HepG2 (cell line): ENCODE data around the gene SMTNL1.

Source experiments
- CENPX ChIP-seq: sonication (generic); formaldehyde crosslinking; IDR thresholded peaks from 2 replicates; pipeline ENCODE4 v1.9.0; 2021; ENCODE audit warnings: mild to moderate bottlenecking, missing genetic modification reagents, moderate library complexity
- CHD2 ChIP-seq: IDR thresholded peaks from 2 replicates; pipeline ENCODE4 v1.6.1; 2011; ENCODE audit warnings: low read depth, low read length, improper control_type of control experiment
- GTF2F1 ChIP-seq: fragments of 150-350 bp; IDR thresholded peaks from 2 replicates; pipeline ENCODE4 v1.6.1; 2014; ENCODE audit warnings: low read length
- IRX3 ChIP-seq: sonication (generic); formaldehyde crosslinking; IDR thresholded peaks from 2 replicates; pipeline ENCODE4 v1.8.1; 2023; ENCODE audit warnings: mild to moderate bottlenecking, low read depth, missing genetic modification reagents, borderline replicate concordance
- MAZ ChIP-seq, 2 experiments: sonication (generic) in 1 of 2; formaldehyde crosslinking in 1 of 2; IDR thresholded peaks; 2 replicates each; pipeline versions ENCODE4 v1.5.0 to v1.6.1; 2012 to 2020; ENCODE audit warnings: low read depth in 2 of 2, mild to moderate bottlenecking in 2 of 2, borderline replicate concordance in 1 of 2, improper control_type of control experiment in 1 of 2, low read length in 1 of 2, missing genetic modification reagents in 1 of 2, moderate library complexity in 1 of 2
- MYC ChIP-seq: sonication (generic); formaldehyde crosslinking; IDR thresholded peaks from 2 replicates; pipeline ENCODE4 v1.9.0; 2021; ENCODE audit warnings: missing genetic modification reagents, borderline replicate concordance
- RFX5 ChIP-seq: IDR thresholded peaks from 2 replicates; pipeline ENCODE4 v1.6.1; 2011; ENCODE audit warnings: low read depth, low read length, improper control_type of control experiment
- RNF2 ChIP-seq: fragments of 450-650 bp; conservative IDR thresholded peaks from 2 replicates; pipeline ENCODE4 v1.6.1; 2016; ENCODE audit warnings: low read depth
- SMC3 ChIP-seq: IDR thresholded peaks from 2 replicates; pipeline ENCODE4 v1.6.1; 2011; ENCODE audit warnings: low read length, improper control_type of control experiment
- TF ChIP-seq, protein P1 (sequence below): sonication (generic); formaldehyde crosslinking; IDR thresholded peaks from 2 replicates; pipeline ENCODE4 v1.4.0; 2020; ENCODE audit warnings: missing genetic modification reagents
- TF ChIP-seq, protein P2 (sequence below): sonication (generic); formaldehyde crosslinking; IDR thresholded peaks from 2 replicates; pipeline ENCODE4 v1.8.1; 2023; ENCODE audit warnings: mild to moderate bottlenecking, inconsistent platforms, moderate library complexity, missing genetic modification reagents, borderline replicate concordance

DNA sequence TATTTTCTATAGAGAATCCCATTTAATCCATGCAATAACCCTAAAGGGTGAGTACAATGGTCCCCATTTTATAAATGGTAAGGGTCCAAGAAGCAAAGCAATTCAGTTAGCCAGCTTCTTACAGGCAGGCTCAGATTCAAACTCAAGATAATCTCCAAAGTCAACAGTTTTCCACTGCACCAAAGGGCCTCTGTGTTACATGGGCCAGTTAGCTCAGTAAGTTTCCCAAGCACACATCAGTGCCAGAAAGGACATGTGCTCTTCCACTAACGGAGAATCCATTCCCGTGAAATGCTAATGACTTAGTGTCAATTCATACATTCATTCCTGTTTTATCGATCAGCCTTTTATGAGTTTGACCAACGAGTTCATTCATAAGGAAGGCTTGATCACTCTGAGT lies 32.9 kb upstream of the SMTNL1 start:
- TF ChIP-seq RFX5 (no peak), MYC (CRISPR knock-in tag) (no peak), RNF2 (no peak), CENPX (CRISPR knock-in tag) (no peak), MAZ (IDR thresholded peaks at IDR 0.05; ENCODE audit: borderline replicate concordance, low read depth, low read length) (no peak), MAZ (CRISPR knock-in tag; IDR thresholded peaks at IDR 0.05; ENCODE audit: low read depth) (no peak), SMC3 (no peak), CHD2 (no peak), IRX3 (CRISPR knock-in tag) (no peak), GTF2F1 (no peak)
- TF ChIP-seq, protein P1, sequence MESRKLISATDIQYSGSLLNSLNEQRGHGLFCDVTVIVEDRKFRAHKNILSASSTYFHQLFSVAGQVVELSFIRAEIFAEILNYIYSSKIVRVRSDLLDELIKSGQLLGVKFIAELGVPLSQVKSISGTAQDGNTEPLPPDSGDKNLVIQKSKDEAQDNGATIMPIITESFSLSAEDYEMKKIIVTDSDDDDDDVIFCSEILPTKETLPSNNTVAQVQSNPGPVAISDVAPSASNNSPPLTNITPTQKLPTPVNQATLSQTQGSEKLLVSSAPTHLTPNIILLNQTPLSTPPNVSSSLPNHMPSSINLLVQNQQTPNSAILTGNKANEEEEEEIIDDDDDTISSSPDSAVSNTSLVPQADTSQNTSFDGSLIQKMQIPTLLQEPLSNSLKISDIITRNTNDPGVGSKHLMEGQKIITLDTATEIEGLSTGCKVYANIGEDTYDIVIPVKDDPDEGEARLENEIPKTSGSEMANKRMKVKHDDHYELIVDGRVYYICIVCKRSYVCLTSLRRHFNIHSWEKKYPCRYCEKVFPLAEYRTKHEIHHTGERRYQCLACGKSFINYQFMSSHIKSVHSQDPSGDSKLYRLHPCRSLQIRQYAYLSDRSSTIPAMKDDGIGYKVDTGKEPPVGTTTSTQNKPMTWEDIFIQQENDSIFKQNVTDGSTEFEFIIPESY (CRISPR knock-in tag), result no peak
- TF ChIP-seq, protein P2, sequence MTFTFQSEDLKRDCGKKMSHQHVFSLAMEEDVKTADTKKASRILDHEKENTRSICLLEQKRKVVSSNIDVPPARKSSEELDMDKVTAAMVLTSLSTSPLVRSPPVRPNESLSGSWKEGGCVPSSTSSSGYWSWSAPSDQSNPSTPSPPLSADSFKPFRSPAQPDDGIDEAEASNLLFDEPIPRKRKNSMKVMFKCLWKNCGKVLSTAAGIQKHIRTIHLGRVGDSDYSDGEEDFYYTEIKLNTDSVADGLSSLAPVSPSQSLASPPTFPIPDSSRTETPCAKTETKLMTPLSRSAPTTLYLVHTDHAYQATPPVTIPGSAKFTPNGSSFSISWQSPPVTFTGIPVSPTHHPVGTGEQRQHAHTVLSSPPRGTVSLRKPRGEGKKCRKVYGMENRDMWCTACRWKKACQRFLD (CRISPR knock-in tag), result no peak
